Endothelial cell of umbilical vein (primary cell): ENCODE data around the gene HOXB3.
"Not testable (repeated sequence)": the region's sequence is repeated elsewhere in the genome, so short reads cannot be mapped to it uniquely, and the experiment has no call there.

Experiments used
- EZH2 ChIP-seq: IDR thresholded peaks from 2 replicates; pipeline ENCODE4 v1.6.1; 2012; ENCODE audit warnings: borderline replicate concordance, low read depth, mild to moderate bottlenecking, moderate library complexity, low read length, inconsistent platforms; ENCODE audit not compliant: severe bottlenecking
- FOS ChIP-seq: IDR thresholded peaks from 2 replicates; pipeline ENCODE4 v1.6.1; 2011; ENCODE audit warnings: mild to moderate bottlenecking, low read length, moderate library complexity, borderline replicate concordance; ENCODE audit not compliant: insufficient read depth
- GATA2 ChIP-seq: IDR thresholded peaks from 2 replicates; pipeline ENCODE4 v1.7.0; 2011; ENCODE audit warnings: low read depth, mild to moderate bottlenecking, moderate library complexity, mixed read lengths, low read length; ENCODE audit not compliant: insufficient read length, insufficient read depth
- JUN ChIP-seq: IDR thresholded peaks from 2 replicates; pipeline ENCODE4 v1.6.1; 2011; ENCODE audit warnings: borderline replicate concordance, low read depth; ENCODE audit not compliant: insufficient read length, insufficient read depth
- MAX ChIP-seq: IDR thresholded peaks from 2 replicates; pipeline ENCODE4 v1.6.1; 2011; ENCODE audit not compliant: insufficient read depth, insufficient read length
- POLR2A ChIP-seq: IDR thresholded peaks from 2 replicates; pipeline ENCODE4 v1.6.1; 2012; ENCODE audit warnings: low read depth, mild to moderate bottlenecking, control low read depth, low read length
- POLR2AphosphoS5 ChIP-seq: IDR thresholded peaks from 2 replicates; pipeline ENCODE4 v1.6.1; 2012; ENCODE audit warnings: low read depth, mild to moderate bottlenecking, control low read depth, low read length, moderate library complexity; ENCODE audit not compliant: insufficient read depth
- TF ChIP-seq, protein P1 (sequence below), 2 donors: IDR thresholded peaks; 1 replicate in 1 of 2; 2 replicates in 1 of 2; pipeline ENCODE4 v1.5.1; 2011; ENCODE audit warnings: low read length in 2 of 2, mild to moderate bottlenecking in 2 of 2, moderate library complexity in 2 of 2, control low read depth in 1 of 2, inconsistent platforms in 1 of 2, low read depth in 1 of 2; ENCODE audit not compliant: insufficient read depth in 1 of 2; ENCODE audit errors: extremely low read depth in 1 of 2

DNA sequence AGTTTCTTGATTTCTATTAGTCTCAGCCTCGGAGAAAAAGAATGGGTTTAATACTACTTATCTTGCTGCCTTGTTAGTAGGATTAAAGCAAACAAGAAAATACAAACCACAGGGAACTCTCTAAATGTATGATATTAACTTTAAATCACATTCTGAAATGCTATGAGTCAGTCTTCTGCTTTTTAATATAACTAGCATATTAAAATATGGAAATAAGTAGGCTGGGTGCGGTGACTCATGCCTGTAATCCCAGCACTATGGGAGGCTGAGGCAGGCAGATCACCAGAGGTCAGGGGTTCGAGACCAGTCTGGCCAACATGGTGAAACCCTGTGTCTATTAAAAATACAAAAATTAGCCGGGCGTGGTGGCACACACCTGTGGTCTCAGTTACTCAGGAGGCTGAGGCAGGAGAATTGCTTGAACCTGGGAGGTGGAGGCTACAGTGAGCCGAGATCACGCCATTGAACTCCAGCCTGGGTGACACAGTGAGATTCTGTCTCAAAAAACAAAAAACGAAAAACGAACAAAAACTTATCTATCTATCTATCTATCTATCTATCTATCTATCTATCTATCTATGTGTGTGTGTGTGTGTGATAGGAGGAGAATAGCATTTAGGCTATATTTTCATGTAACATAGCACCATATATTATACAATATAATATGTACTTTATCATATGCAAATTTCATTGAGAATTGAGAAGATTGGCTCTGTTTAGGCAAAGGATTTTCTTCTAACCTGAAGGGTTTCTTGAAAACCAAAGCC, 54.1 kb downstream of the HOXB3 start:
- TF ChIP-seq, protein P1, sequence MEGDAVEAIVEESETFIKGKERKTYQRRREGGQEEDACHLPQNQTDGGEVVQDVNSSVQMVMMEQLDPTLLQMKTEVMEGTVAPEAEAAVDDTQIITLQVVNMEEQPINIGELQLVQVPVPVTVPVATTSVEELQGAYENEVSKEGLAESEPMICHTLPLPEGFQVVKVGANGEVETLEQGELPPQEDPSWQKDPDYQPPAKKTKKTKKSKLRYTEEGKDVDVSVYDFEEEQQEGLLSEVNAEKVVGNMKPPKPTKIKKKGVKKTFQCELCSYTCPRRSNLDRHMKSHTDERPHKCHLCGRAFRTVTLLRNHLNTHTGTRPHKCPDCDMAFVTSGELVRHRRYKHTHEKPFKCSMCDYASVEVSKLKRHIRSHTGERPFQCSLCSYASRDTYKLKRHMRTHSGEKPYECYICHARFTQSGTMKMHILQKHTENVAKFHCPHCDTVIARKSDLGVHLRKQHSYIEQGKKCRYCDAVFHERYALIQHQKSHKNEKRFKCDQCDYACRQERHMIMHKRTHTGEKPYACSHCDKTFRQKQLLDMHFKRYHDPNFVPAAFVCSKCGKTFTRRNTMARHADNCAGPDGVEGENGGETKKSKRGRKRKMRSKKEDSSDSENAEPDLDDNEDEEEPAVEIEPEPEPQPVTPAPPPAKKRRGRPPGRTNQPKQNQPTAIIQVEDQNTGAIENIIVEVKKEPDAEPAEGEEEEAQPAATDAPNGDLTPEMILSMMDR (IDR thresholded peaks at IDR 0.05; ENCODE audit: extremely low read depth in 1 of 2, insufficient read depth in 1 of 2, low read depth in 1 of 2, low read length in 2 of 2), result not testable (repeated sequence)
- not testable (repeated sequence) for TF ChIP-seq EZH2, FOS, JUN, POLR2AphosphoS5, POLR2A, MAX, GATA2
